Measurements from ENCODE around the gene OVOL1. TPM values are rescaled to one million over a fixed set of nuclear protein-coding genes. Genes with fewer than 3 reads are reported as not detected.

Gene OVOL1
- total RNA-seq, 4 donors from 2014 or later = 1.0 TPM; not detected in 3

- no peaks in the 10 kb centered on the region for H3K9me3 ChIP-seq
- no peaks in the 10 kb centered on the region for H3K4me1 ChIP-seq
- H3K27ac ChIP-seq = no peak overlapping the region
- H3K27me3 ChIP-seq = no peaks in the 10 kb centered on the region
- H3K36me3 ChIP-seq = no peaks in the 10 kb centered on the region
- no peak overlapping the region for H3K4me3 ChIP-seq
- TF ChIP-seq POLR2A (IDR thresholded peaks at IDR 0.05) (no peak), CTCF (IDR thresholded peaks at IDR 0.05) (no peak)
- intact Hi-C loops (cut with DNase I; ENCODE audit: low total_unique reads) = no loop called here
- no peak for DNase-seq
Measured at GRCh38 chr11:65843811-65844210, 56.9 kb downstream of the OVOL1 start.

- intact Hi-C loops (cut with DNase I; ENCODE audit: low total_unique reads) = no loop called here
- H3K27ac ChIP-seq = no peak overlapping the region
- TF ChIP-seq POLR2A (IDR thresholded peaks at IDR 0.05) (no peak), CTCF (IDR thresholded peaks at IDR 0.05) (no peak)
- no peaks in the 10 kb centered on the region for H3K27me3 ChIP-seq
- H3K9me3 ChIP-seq = no peaks in the 10 kb centered on the region
- no peak overlapping the region for H3K4me3 ChIP-seq
- H3K36me3 ChIP-seq = no peaks in the 10 kb centered on the region
- H3K4me1 ChIP-seq = no peaks in the 10 kb centered on the region
- DNase-seq = no peak
Measured at GRCh38 chr11:65844231-65844872, 57.5 kb downstream of the OVOL1 start.

Other genes with a start within 250 kb of the OVOL1 start
- gene LTBP3, start 228.7 kb upstream of the OVOL1 start, total RNA-seq = 100 to 1,000 TPM; 131 to 240 (median 217) TPM
- gene ZNRD2, start 216.6 kb upstream of the OVOL1 start, total RNA-seq = 10 to 100 TPM; 12.3 to 42.6 (median 31.6) TPM
- gene FAM89B, start 214.5 kb upstream of the OVOL1 start, total RNA-seq = 10 to 100 TPM; 13.9 to 83.0 (median 40.8) TPM
- gene EHBP1L1, start 211.0 kb upstream of the OVOL1 start, total RNA-seq = 100 to 1,000 TPM in 1 of 4 donors, 10 to 100 TPM in 3; 44.2 to 159 (median 69.5) TPM
- gene KCNK7, start 191.3 kb upstream of the OVOL1 start, total RNA-seq = 1 to 10 TPM in 1 of 4 donors, under 1 TPM in 1, not detected in 2; 0.26 to 5.8 TPM
- 100 to 1,000 TPM in 1 of 4 donors, 10 to 100 TPM in 3; 22.1 to 139 (median 51.8) TPM for gene MAP3K11, start 172.8 kb upstream of the OVOL1 start, total RNA-seq
- 10 to 100 TPM in 3 of 4 donors, 1 to 10 TPM in 1; 6.8 to 47.4 (median 24.6) TPM for gene PCNX3, start 171.3 kb upstream of the OVOL1 start, total RNA-seq
- gene SIPA1, start 149.0 kb upstream of the OVOL1 start, total RNA-seq = 10 to 100 TPM; 11.2 to 60.1 (median 27.0) TPM
- gene RELA, start 124.1 kb upstream of the OVOL1 start, total RNA-seq = 10 to 100 TPM in 3 of 4 donors, 1 to 10 TPM in 1; 6.7 to 97.1 (median 36.5) TPM
- gene KAT5, start 74.8 kb upstream of the OVOL1 start, total RNA-seq = 100 to 1,000 TPM in 2 of 4 donors, 10 to 100 TPM in 2; 37.1 to 113 (median 81.5) TPM
- gene RNASEH2C, start 66.3 kb upstream of the OVOL1 start, total RNA-seq = 100 to 1,000 TPM in 1 of 4 donors, 10 to 100 TPM in 3; 35.2 to 107 (median 65.4) TPM
- gene AP5B1, start 6.1 kb upstream of the OVOL1 start, total RNA-seq = 10 to 100 TPM in 1 of 4 donors, 1 to 10 TPM in 3; 2.4 to 17.1 (median 5.7) TPM
- gene SNX32, start 46.9 kb downstream of the OVOL1 start, total RNA-seq = 1 to 10 TPM in 1 of 4 donors, under 1 TPM in 1, not detected in 2; 0.58 to 2.6 TPM
- gene CFL1, start 71.1 kb downstream of the OVOL1 start, total RNA-seq = 100 to 1,000 TPM; 227 to 514 (median 399) TPM
- gene MUS81, start 73.4 kb downstream of the OVOL1 start, total RNA-seq = 100 to 1,000 TPM in 1 of 4 donors, 10 to 100 TPM in 3; 28.8 to 108 (median 75.0) TPM
- 100 to 1,000 TPM in 1 of 4 donors, 10 to 100 TPM in 3; 56.1 to 165 (median 87.3) TPM for gene EFEMP2, start 85.7 kb downstream of the OVOL1 start, total RNA-seq
- 1 to 10 TPM in 1 of 4 donors, under 1 TPM in 1, not detected in 2; 0.62 to 3.6 TPM for gene CTSW, start 92.8 kb downstream of the OVOL1 start, total RNA-seq
- 100 to 1,000 TPM in 1 of 4 donors, 10 to 100 TPM in 3; 39.7 to 239 (median 52.2) TPM for gene FIBP, start 101.4 kb downstream of the OVOL1 start, total RNA-seq
- gene CCDC85B, start 103.6 kb downstream of the OVOL1 start, total RNA-seq = 100 to 1,000 TPM in 1 of 4 donors, 10 to 100 TPM in 3; 22.3 to 141 (median 54.5) TPM
- 1 to 10 TPM in 2 of 4 donors, not detected in 2; 2.9 to 3.9 TPM for gene FOSL1, start 113.3 kb downstream of the OVOL1 start, total RNA-seq
- gene C11orf68, start 132.0 kb downstream of the OVOL1 start, total RNA-seq = 10 to 100 TPM; 11.5 to 53.0 (median 29.7) TPM
- 10 to 100 TPM in 3 of 4 donors, 1 to 10 TPM in 1; 9.2 to 83.0 (median 60.6) TPM for gene DRAP1, start 132.4 kb downstream of the OVOL1 start, total RNA-seq
- gene TSGA10IP, start 158.4 kb downstream of the OVOL1 start, total RNA-seq = not detected
- 10 to 100 TPM; 10.3 to 77.9 (median 30.5) TPM for gene SART1, start 174.7 kb downstream of the OVOL1 start, total RNA-seq
- 10 to 100 TPM; 15.6 to 38.2 (median 33.1) TPM for gene EIF1AD, start 215.1 kb downstream of the OVOL1 start, total RNA-seq
- gene BANF1, start 215.4 kb downstream of the OVOL1 start, total RNA-seq = 100 to 1,000 TPM in 2 of 4 donors, 10 to 100 TPM in 1, 1 to 10 TPM in 1; 8.7 to 136 (median 76.6) TPM
- under 1 TPM in 1 of 4 donors, not detected in 3; 0.59 TPM for gene CST6, start 224.9 kb downstream of the OVOL1 start, total RNA-seq
- gene CATSPER1, start 239.4 kb downstream of the OVOL1 start, total RNA-seq = under 1 TPM in 1 of 4 donors, not detected in 3; 0.26 TPM

Measured in uterus (tissue), 4 donors.